Endothelial cell of umbilical vein (primary cell): ENCODE results near the gene LTBP2. TPM values are rescaled to one million over a fixed set of nuclear protein-coding genes. Genes with fewer than 3 reads are reported as not detected.

Source experiments
- BruUV-seq: library from RNA; stranded (reverse); fragments of 400-500 nt; replicated peaks from 2 replicates; lab custom pipeline; 2021; lab: Mats Ljungman, UMichigan
- CTCF ChIA-PET: fragments of 300-600, 350-600 bp; sonication (Branson Sonifier 250); formaldehyde crosslinking; loops from one replicate; lab custom pipeline; 2021; ENCODE audit warnings: antibody characterized with exemption, inconsistent platforms; lab: Charles Lee
- POLR2A ChIA-PET: fragments of 300-600, 350-600 bp; sonication (Branson Sonifier 250); formaldehyde crosslinking; loops from one replicate; lab custom pipeline; 2021; ENCODE audit warnings: antibody characterized with exemption, inconsistent platforms; lab: Charles Lee
- DNase-seq: peaks from one replicate; pipeline ENCODE4 v3.0.0-alpha.2; 2011; ENCODE audit warnings: low read depth, low spot score
- FAIRE-seq: peaks from 2 replicates; lab custom pipeline; 2011; peaks lifted over from hg19 to GRCh38; lab: Jason Lieb, UNC
- H2AFZ ChIP-seq: 2 replicates; pipeline ENCODE4 v1.6.0; 2012; ENCODE audit warnings: low read depth, low read length, control low read depth, inconsistent platforms
- H3K27ac ChIP-seq: 2 replicates; pipeline ENCODE4 v1.5.1; 2011; ENCODE audit warnings: low read depth, mild to moderate bottlenecking, control low read depth, low read length, moderate library complexity; ENCODE audit not compliant: insufficient read depth
- H3K27me3 ChIP-seq, 2 experiments: 2 replicates each; pipeline versions ENCODE4 v1.6.0 to v1.6.1; 2011; ENCODE audit warnings: low read length in 2 of 2, mixed read lengths in 1 of 2; ENCODE audit not compliant: control insufficient read depth in 2 of 2, insufficient read depth in 2 of 2
- H3K36me3 ChIP-seq, 2 experiments: 2 replicates in 1 of 2; 3 replicates in 1 of 2; pipeline ENCODE4 v1.5.1; 2011; ENCODE audit warnings: low read length in 2 of 2, mild to moderate bottlenecking in 1 of 2, moderate library complexity in 1 of 2; ENCODE audit not compliant: control insufficient read depth in 2 of 2, insufficient read depth in 2 of 2; ENCODE audit errors: extremely low read depth in 1 of 2
- H3K4me1 ChIP-seq: 3 replicates; pipeline ENCODE4 v1.5.1; 2011; ENCODE audit warnings: mild to moderate bottlenecking, low read length; ENCODE audit not compliant: control insufficient read depth, insufficient read depth; ENCODE audit errors: extremely low read depth
- H3K4me2 ChIP-seq: 2 replicates; pipeline ENCODE4 v1.6.1; 2011; ENCODE audit warnings: low read length, control low read depth, mixed read lengths; ENCODE audit not compliant: insufficient read depth
- H3K4me3 ChIP-seq, 3 experiments: fragments of 200-600 bp in 1 of 3; sonication (generic), shearing (Covaris generic) in 1 of 3; replicated peaks in 1 of 3; 2 replicates each; pipeline ENCODE4 v1.5.1; 2011 to 2016; ENCODE audit warnings: control low read depth in 3 of 3, low read length in 3 of 3, mild to moderate bottlenecking in 2 of 3, inconsistent platforms in 1 of 3, low read depth in 1 of 3, moderate library complexity in 1 of 3; ENCODE audit not compliant: insufficient read depth in 1 of 3
- H3K79me2 ChIP-seq: 2 replicates; pipeline ENCODE4 v1.6.0; 2012; ENCODE audit warnings: low read length, inconsistent platforms; ENCODE audit not compliant: control insufficient read depth, insufficient read depth
- H3K9ac ChIP-seq: replicated peaks from 2 replicates; pipeline ENCODE3; 2011; ENCODE audit warnings: low read length, control low read depth; ENCODE audit not compliant: insufficient read depth; ENCODE audit errors: extremely low read depth
- H3K9me1 ChIP-seq: replicated peaks from 3 replicates; pipeline ENCODE4 v1.6.0; 2011; ENCODE audit warnings: mild to moderate bottlenecking, low read length; ENCODE audit not compliant: control insufficient read depth, insufficient read depth; ENCODE audit errors: extremely low read depth
- H3K9me3 ChIP-seq: replicated peaks from 2 replicates; pipeline ENCODE4 v1.5.1; 2012; ENCODE audit warnings: low read length, inconsistent platforms; ENCODE audit not compliant: control insufficient read depth, insufficient read depth
- H4K20me1 ChIP-seq: replicated peaks from 2 replicates; pipeline ENCODE3; 2011; ENCODE audit warnings: mild to moderate bottlenecking, low read length; ENCODE audit not compliant: control insufficient read depth, insufficient read depth; ENCODE audit errors: extremely low read depth
- CTCF ChIP-seq, 2 donors: IDR thresholded peaks; 1 replicate in 1 of 2; 2 replicates in 1 of 2; pipeline ENCODE4 v1.5.1; 2011; ENCODE audit warnings: low read length in 2 of 2, mild to moderate bottlenecking in 2 of 2, moderate library complexity in 2 of 2, control low read depth in 1 of 2, inconsistent platforms in 1 of 2, low read depth in 1 of 2; ENCODE audit not compliant: insufficient read depth in 1 of 2; ENCODE audit errors: extremely low read depth in 1 of 2
- EZH2 ChIP-seq: IDR thresholded peaks from 2 replicates; pipeline ENCODE4 v1.6.1; 2012; ENCODE audit warnings: borderline replicate concordance, low read depth, mild to moderate bottlenecking, moderate library complexity, low read length, inconsistent platforms; ENCODE audit not compliant: severe bottlenecking
- FOS ChIP-seq: IDR thresholded peaks from 2 replicates; pipeline ENCODE4 v1.6.1; 2011; ENCODE audit warnings: mild to moderate bottlenecking, low read length, moderate library complexity, borderline replicate concordance; ENCODE audit not compliant: insufficient read depth
- GATA2 ChIP-seq: IDR thresholded peaks from 2 replicates; pipeline ENCODE4 v1.7.0; 2011; ENCODE audit warnings: low read depth, mild to moderate bottlenecking, moderate library complexity, mixed read lengths, low read length; ENCODE audit not compliant: insufficient read length, insufficient read depth
- JUN ChIP-seq: IDR thresholded peaks from 2 replicates; pipeline ENCODE4 v1.6.1; 2011; ENCODE audit warnings: borderline replicate concordance, low read depth; ENCODE audit not compliant: insufficient read length, insufficient read depth
- MYC ChIP-seq: IDR thresholded peaks from one replicate; pipeline ENCODE4 v1.6.1; 2011; ENCODE audit warnings: mild to moderate bottlenecking, low read depth, low read length
- POLR2A ChIP-seq: IDR thresholded peaks from 2 replicates; pipeline ENCODE4 v1.6.1; 2012; ENCODE audit warnings: low read depth, mild to moderate bottlenecking, control low read depth, low read length
- POLR2AphosphoS5 ChIP-seq: IDR thresholded peaks from 2 replicates; pipeline ENCODE4 v1.6.1; 2012; ENCODE audit warnings: low read depth, mild to moderate bottlenecking, control low read depth, low read length, moderate library complexity; ENCODE audit not compliant: insufficient read depth
- dilution Hi-C: fragments of 300-500 bp; cut with MboI; formaldehyde crosslinking; loops from one replicate; pipeline ENCODE4 v1.15.0; 2019; ENCODE audit warnings: low sequenced_read_pairs; ENCODE audit not compliant: extremely low pct_ligation_motif_present
- intact Hi-C: fragments of 100-400 bp; cut with micrococcal nuclease; formaldehyde crosslinking; loops from one replicate; pipeline ENCODE4 v1.10.0; 2022
- polyA plus RNA-seq, 4 experiments: library from polyadenylated mRNA; depleted of rRNA in 3 of 4; stranded (reverse) in 3 of 4; unstranded in 1 of 4; fragments of >200 nt; gene quantifications; 2 replicates each; pipeline versions ENCODE4 v1.2.1 to v1.2.3, GENCODE V29; 2011 to 2012; ENCODE audit warnings: missing spikeins in 1 of 4
- total RNA-seq: library from RNA; stranded (reverse); gene quantifications from 2 replicates; pipeline ENCODE4 v1.2.3, GENCODE V29; 2021

The LTBP2 gene
- total and polyA plus RNA-seq, 2 donors (not counting 3 experiments of a cell fraction or from before 2014, with no cell fraction given): 209 to 268 TPM

GRCh38 chr14:74521756-74522155, 90.3 kb downstream of the LTBP2 start:
- no peak overlapping the region for H3K9ac ChIP-seq
- H3K4me3 ChIP-seq: no peak overlapping the region
- no peaks in the 10 kb centered on the region for H3K27me3 ChIP-seq
- FAIRE-seq: no peak
- no peaks in the 10 kb centered on the region for H3K9me3 ChIP-seq
- DNase-seq: no peak
- H3K79me2 ChIP-seq: no peaks in the 10 kb centered on the region
- no peaks in the 10 kb centered on the region for H4K20me1 ChIP-seq
- no peaks in the 10 kb centered on the region for H3K9me1 ChIP-seq
- no TSS peak for BruUV-seq
- H3K27ac ChIP-seq: no peak overlapping the region
- H3K4me2 ChIP-seq: no peak overlapping the region
- dilution Hi-C loops (no loop called here), intact Hi-C loops (no loop called here)
- TF ChIP-seq FOS: no peak
- no peak for TF ChIP-seq JUN
- no peak for TF ChIP-seq CTCF (IDR thresholded peaks at IDR 0.05; ENCODE audit: extremely low read depth in 1 of 2, insufficient read depth in 1 of 2, low read depth in 1 of 2, low read length in 2 of 2)
- no peak for TF ChIP-seq POLR2A
- TF ChIP-seq MYC: no peak
- no peak for TF ChIP-seq POLR2AphosphoS5
- TF ChIP-seq GATA2: no peak
- no peak for TF ChIP-seq EZH2
- H2AFZ ChIP-seq: no peak overlapping the region
- POLR2A ChIA-PET: no interaction called here
- no peaks in the 10 kb centered on the region for H3K4me1 ChIP-seq
- peaks cover 14 to 36% of the 10 kb centered on the region in 2 experiments for H3K36me3 ChIP-seq
- CTCF ChIA-PET: no interaction called here
